GM18498 (cell line): ENCODE results near the gene SLC41A3.
"Not testable (repeated sequence)": the region's sequence is repeated elsewhere in the genome, so short reads cannot be mapped to it uniquely, and the experiment has no call there.

Experiments
- ATAC-seq: cut with Tn5 transposase; IDR thresholded peaks from one replicate; pipeline ENCODE4 v1.9.1; 2021; ENCODE audit warnings: mild to moderate bottlenecking, moderate library complexity; ENCODE audit not compliant: unreplicated experiment

The SLC41A3 gene

GRCh38 chr3:126056681-126057500 is 27.0 kb downstream of the SLC41A3 start:
- ATAC-seq: no peak

- ATAC-seq: no peak
Measured at GRCh38 chr3:126056088-126056487, 27.8 kb downstream of the SLC41A3 start.

- no peak for ATAC-seq
Measured at GRCh38 chr3:126054870-126055269, 29.1 kb downstream of the SLC41A3 start.

- ATAC-seq: no peak
Measured at GRCh38 chr3:126053949-126054569, 29.9 kb downstream of the SLC41A3 start.

GRCh38 chr3:126053513-126053912 is 30.4 kb downstream of the SLC41A3 start:
- no peak for ATAC-seq

GRCh38 chr3:126052196-126053058 is 31.5 kb downstream of the SLC41A3 start:
- ATAC-seq: peak; percentile 50

- no peak for ATAC-seq
Measured at GRCh38 chr3:126051741-126052140, 32.2 kb downstream of the SLC41A3 start.

- no peak for ATAC-seq
Measured at GRCh38 chr3:126051234-126051633, 32.7 kb downstream of the SLC41A3 start.

GRCh38 chr3:126050626-126051025 is 33.3 kb downstream of the SLC41A3 start:
- ATAC-seq: no peak

GRCh38 chr3:126050050-126050392 is 33.9 kb downstream of the SLC41A3 start:
- ATAC-seq: no peak

- no peak for ATAC-seq
Measured at GRCh38 chr3:126049289-126050049, 34.5 kb downstream of the SLC41A3 start.

- no peak for ATAC-seq
Measured at GRCh38 chr3:126040386-126040785, 43.5 kb downstream of the SLC41A3 start.

- no peak for ATAC-seq
Measured at GRCh38 chr3:126039870-126040269, 44.1 kb downstream of the SLC41A3 start.

- ATAC-seq: not testable (repeated sequence)
Measured at GRCh38 chr3:126038791-126039190, 45.1 kb downstream of the SLC41A3 start.

GRCh38 chr3:126036056-126036549 is 47.8 kb downstream of the SLC41A3 start:
- no peak for ATAC-seq

GRCh38 chr3:126035362-126036050 is 48.4 kb downstream of the SLC41A3 start:
- ATAC-seq: no peak

- ATAC-seq: no peak
Measured at GRCh38 chr3:126034481-126035361, 49.2 kb downstream of the SLC41A3 start.

- no peak for ATAC-seq
Measured at GRCh38 chr3:126033765-126034164, 50.2 kb downstream of the SLC41A3 start.
